ENCODE results near the gene NOP58.

NOP58 gene

GRCh38 chr2:202346180-202346579, 80.6 kb downstream of the NOP58 start:
- H3K4me3 ChIP-seq (replicated peaks; ENCODE audit: low read depth, low read length): no peak overlapping the region
- TF ChIP-seq, protein P1, sequence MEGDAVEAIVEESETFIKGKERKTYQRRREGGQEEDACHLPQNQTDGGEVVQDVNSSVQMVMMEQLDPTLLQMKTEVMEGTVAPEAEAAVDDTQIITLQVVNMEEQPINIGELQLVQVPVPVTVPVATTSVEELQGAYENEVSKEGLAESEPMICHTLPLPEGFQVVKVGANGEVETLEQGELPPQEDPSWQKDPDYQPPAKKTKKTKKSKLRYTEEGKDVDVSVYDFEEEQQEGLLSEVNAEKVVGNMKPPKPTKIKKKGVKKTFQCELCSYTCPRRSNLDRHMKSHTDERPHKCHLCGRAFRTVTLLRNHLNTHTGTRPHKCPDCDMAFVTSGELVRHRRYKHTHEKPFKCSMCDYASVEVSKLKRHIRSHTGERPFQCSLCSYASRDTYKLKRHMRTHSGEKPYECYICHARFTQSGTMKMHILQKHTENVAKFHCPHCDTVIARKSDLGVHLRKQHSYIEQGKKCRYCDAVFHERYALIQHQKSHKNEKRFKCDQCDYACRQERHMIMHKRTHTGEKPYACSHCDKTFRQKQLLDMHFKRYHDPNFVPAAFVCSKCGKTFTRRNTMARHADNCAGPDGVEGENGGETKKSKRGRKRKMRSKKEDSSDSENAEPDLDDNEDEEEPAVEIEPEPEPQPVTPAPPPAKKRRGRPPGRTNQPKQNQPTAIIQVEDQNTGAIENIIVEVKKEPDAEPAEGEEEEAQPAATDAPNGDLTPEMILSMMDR (IDR thresholded peaks at IDR 0.05; ENCODE audit: low read depth, low read length, missing control alignments): no peak
- DNase-seq (ENCODE audit: extremely low read depth, low read depth): no peak

Data from HFF-Myc (cell line).